Endothelial cell of umbilical vein (primary cell): ENCODE measurements around the gene FAM135A. TPM values are rescaled to one million over a fixed set of nuclear protein-coding genes. Genes with fewer than 3 reads are reported as not detected.
A peak's percentile ranks its signal among the peaks of the same experiment; 100 is the strongest.

Experiments
- BruUV-seq: library from RNA; stranded (reverse); fragments of 400-500 nt; replicated peaks from 2 replicates; lab custom pipeline; 2021; lab: Mats Ljungman, UMichigan
- CTCF ChIA-PET: fragments of 300-600, 350-600 bp; sonication (Branson Sonifier 250); formaldehyde crosslinking; loops from one replicate; lab custom pipeline; 2021; ENCODE audit warnings: antibody characterized with exemption, inconsistent platforms; lab: Charles Lee
- POLR2A ChIA-PET: fragments of 300-600, 350-600 bp; sonication (Branson Sonifier 250); formaldehyde crosslinking; loops from one replicate; lab custom pipeline; 2021; ENCODE audit warnings: antibody characterized with exemption, inconsistent platforms; lab: Charles Lee
- DNase-seq: peaks from one replicate; pipeline ENCODE4 v3.0.0-alpha.2; 2011; ENCODE audit warnings: low read depth, low spot score
- FAIRE-seq: peaks from 2 replicates; lab custom pipeline; 2011; peaks lifted over from hg19 to GRCh38; lab: Jason Lieb, UNC
- H2AFZ ChIP-seq: 2 replicates; pipeline ENCODE4 v1.6.0; 2012; ENCODE audit warnings: low read depth, low read length, control low read depth, inconsistent platforms
- H3K27ac ChIP-seq: 2 replicates; pipeline ENCODE4 v1.5.1; 2011; ENCODE audit warnings: low read depth, mild to moderate bottlenecking, control low read depth, low read length, moderate library complexity; ENCODE audit not compliant: insufficient read depth
- H3K27me3 ChIP-seq, 2 experiments: 2 replicates each; pipeline versions ENCODE4 v1.6.0 to v1.6.1; 2011; ENCODE audit warnings: low read length in 2 of 2, mixed read lengths in 1 of 2; ENCODE audit not compliant: control insufficient read depth in 2 of 2, insufficient read depth in 2 of 2
- H3K36me3 ChIP-seq, 2 experiments: 2 replicates in 1 of 2; 3 replicates in 1 of 2; pipeline ENCODE4 v1.5.1; 2011; ENCODE audit warnings: low read length in 2 of 2, mild to moderate bottlenecking in 1 of 2, moderate library complexity in 1 of 2; ENCODE audit not compliant: control insufficient read depth in 2 of 2, insufficient read depth in 2 of 2; ENCODE audit errors: extremely low read depth in 1 of 2
- H3K4me1 ChIP-seq: 3 replicates; pipeline ENCODE4 v1.5.1; 2011; ENCODE audit warnings: mild to moderate bottlenecking, low read length; ENCODE audit not compliant: control insufficient read depth, insufficient read depth; ENCODE audit errors: extremely low read depth
- H3K4me2 ChIP-seq: 2 replicates; pipeline ENCODE4 v1.6.1; 2011; ENCODE audit warnings: low read length, control low read depth, mixed read lengths; ENCODE audit not compliant: insufficient read depth
- H3K4me3 ChIP-seq, 3 experiments: fragments of 200-600 bp in 1 of 3; sonication (generic), shearing (Covaris generic) in 1 of 3; replicated peaks in 1 of 3; 2 replicates each; pipeline ENCODE4 v1.5.1; 2011 to 2016; ENCODE audit warnings: control low read depth in 3 of 3, low read length in 3 of 3, mild to moderate bottlenecking in 2 of 3, inconsistent platforms in 1 of 3, low read depth in 1 of 3, moderate library complexity in 1 of 3; ENCODE audit not compliant: insufficient read depth in 1 of 3
- H3K79me2 ChIP-seq: 2 replicates; pipeline ENCODE4 v1.6.0; 2012; ENCODE audit warnings: low read length, inconsistent platforms; ENCODE audit not compliant: control insufficient read depth, insufficient read depth
- H3K9ac ChIP-seq: replicated peaks from 2 replicates; pipeline ENCODE3; 2011; ENCODE audit warnings: low read length, control low read depth; ENCODE audit not compliant: insufficient read depth; ENCODE audit errors: extremely low read depth
- H3K9me1 ChIP-seq: replicated peaks from 3 replicates; pipeline ENCODE4 v1.6.0; 2011; ENCODE audit warnings: mild to moderate bottlenecking, low read length; ENCODE audit not compliant: control insufficient read depth, insufficient read depth; ENCODE audit errors: extremely low read depth
- H3K9me3 ChIP-seq: replicated peaks from 2 replicates; pipeline ENCODE4 v1.5.1; 2012; ENCODE audit warnings: low read length, inconsistent platforms; ENCODE audit not compliant: control insufficient read depth, insufficient read depth
- H4K20me1 ChIP-seq: replicated peaks from 2 replicates; pipeline ENCODE3; 2011; ENCODE audit warnings: mild to moderate bottlenecking, low read length; ENCODE audit not compliant: control insufficient read depth, insufficient read depth; ENCODE audit errors: extremely low read depth
- CTCF ChIP-seq, 2 donors: IDR thresholded peaks; 1 replicate in 1 of 2; 2 replicates in 1 of 2; pipeline ENCODE4 v1.5.1; 2011; ENCODE audit warnings: low read length in 2 of 2, mild to moderate bottlenecking in 2 of 2, moderate library complexity in 2 of 2, control low read depth in 1 of 2, inconsistent platforms in 1 of 2, low read depth in 1 of 2; ENCODE audit not compliant: insufficient read depth in 1 of 2; ENCODE audit errors: extremely low read depth in 1 of 2
- GATA2 ChIP-seq: IDR thresholded peaks from 2 replicates; pipeline ENCODE4 v1.7.0; 2011; ENCODE audit warnings: low read depth, mild to moderate bottlenecking, moderate library complexity, mixed read lengths, low read length; ENCODE audit not compliant: insufficient read length, insufficient read depth
- MYC ChIP-seq: IDR thresholded peaks from one replicate; pipeline ENCODE4 v1.6.1; 2011; ENCODE audit warnings: mild to moderate bottlenecking, low read depth, low read length
- POLR2A ChIP-seq: IDR thresholded peaks from 2 replicates; pipeline ENCODE4 v1.6.1; 2012; ENCODE audit warnings: low read depth, mild to moderate bottlenecking, control low read depth, low read length
- POLR2AphosphoS5 ChIP-seq: IDR thresholded peaks from 2 replicates; pipeline ENCODE4 v1.6.1; 2012; ENCODE audit warnings: low read depth, mild to moderate bottlenecking, control low read depth, low read length, moderate library complexity; ENCODE audit not compliant: insufficient read depth
- dilution Hi-C: fragments of 300-500 bp; cut with MboI; formaldehyde crosslinking; loops from one replicate; pipeline ENCODE4 v1.15.0; 2019; ENCODE audit warnings: low sequenced_read_pairs; ENCODE audit not compliant: extremely low pct_ligation_motif_present
- intact Hi-C: fragments of 100-400 bp; cut with micrococcal nuclease; formaldehyde crosslinking; loops from one replicate; pipeline ENCODE4 v1.10.0; 2022
- polyA plus RNA-seq, 4 experiments: library from polyadenylated mRNA; depleted of rRNA in 3 of 4; stranded (reverse) in 3 of 4; unstranded in 1 of 4; fragments of >200 nt; gene quantifications; 2 replicates each; pipeline versions ENCODE4 v1.2.1 to v1.2.3, GENCODE V29; 2011 to 2012; ENCODE audit warnings: missing spikeins in 1 of 4
- total RNA-seq: library from RNA; stranded (reverse); gene quantifications from 2 replicates; pipeline ENCODE4 v1.2.3, GENCODE V29; 2021

FAM135A gene
- total and polyA plus RNA-seq, 2 donors (not counting 3 experiments of a cell fraction or from before 2014, with no cell fraction given): 3.7 to 9.6 TPM

- peaks cover 6% of the 10 kb centered on the region for H3K4me1 ChIP-seq
- peak within 1 kb of the TSS; percentile 90 to 94 (median 92) for H3K4me3 ChIP-seq
- H3K27ac ChIP-seq: peak within 1 kb of the TSS; percentile 73
- DNase-seq (peak; percentile 90), FAIRE-seq (peak; percentile 83)
- intact Hi-C loops: loop anchor here (2.0 to 5.0 kb wide), 2 partner anchors 102 to 155 kb away; partner anchors contain the start of gene FAM135A
- peak within 1 kb of the TSS; percentile 99 for H2AFZ ChIP-seq
- no peaks in the 10 kb centered on the region for H3K9me3 ChIP-seq
- BruUV-seq: TSS peak; percentile 64
- ChIA-PET CTCF (interaction anchor here (0.8 to 2.6 kb wide), 5 partner anchors 10 to 390 kb away, joined by 3 to 9 read pairs (median 4); partner anchors contain the start of gene B3GAT2), POLR2A (interaction anchor here (1.0 to 1.3 kb wide), 2 partner anchors 21 to 101 kb away, joined by 3 to 4 read pairs; no protein-coding TSS in a partner anchor)
- H3K36me3 ChIP-seq: no peaks in the 10 kb centered on the region
- dilution Hi-C loops: no loop called here
- TF ChIP-seq POLR2AphosphoS5 (peak; percentile 92), POLR2A (peak; percentile 93), CTCF (IDR thresholded peaks at IDR 0.05; ENCODE audit: extremely low read depth in 1 of 2, insufficient read depth in 1 of 2, low read depth in 1 of 2, low read length in 2 of 2) (peak in 1 of 2 donors; percentile 2), MYC (no peak), GATA2 (no peak)
- H4K20me1 ChIP-seq: no peaks in the 10 kb centered on the region
- H3K9me1 ChIP-seq: no peaks in the 10 kb centered on the region
- H3K9ac ChIP-seq: peak within 1 kb of the TSS; percentile 93
- no peaks in the 10 kb centered on the region for H3K27me3 ChIP-seq
- peak within 1 kb of the TSS; percentile 93 for H3K4me2 ChIP-seq
- H3K79me2 ChIP-seq: peaks cover 5% of the 10 kb centered on the region
Observed at GRCh38 chr6:70566751-70567382, 153.6 kb downstream of the FAM135A start, which contains the start of gene SDHAF4. Gene SDHAF4, plus strand, starts transcription at chr6:70566930. Its CDS starts 11 bp downstream, at chr6:70566941.
